ENCODE measurements around the gene HYAL4. TPM values are rescaled to one million over a fixed set of nuclear protein-coding genes. Genes with fewer than 3 reads are reported as not detected.

Gene HYAL4
- total RNA-seq, 2 experiments from 2014 or later = not detected

- Mint-ChIP-seq H3K4me1 (no peaks in the 10 kb centered on the region), H3K27ac (no peak overlapping the region), H3K36me3 (ENCODE audit: low read depth) (no peaks in the 10 kb centered on the region), H3K4me3 (no peak overlapping the region), H3K9me3 (no peaks in the 10 kb centered on the region), H3K27me3 (peaks cover 6% of the 10 kb centered on the region)
- DNase-seq = no peak
- POLR2A ChIA-PET = no interaction called here
- CTCF ChIA-PET = no interaction called here
Observed at GRCh38 chr7:123860848-123861247, 15.9 kb downstream of the HYAL4 start.

GRCh38 chr7:123862775-123863174, 17.8 kb downstream of the HYAL4 start:
- no peak for DNase-seq
- no peaks in the 10 kb centered on the region for H3K9me3 Mint-ChIP-seq
- H3K27me3 Mint-ChIP-seq = peaks cover 5% of the 10 kb centered on the region
- no peaks in the 10 kb centered on the region for H3K4me1 Mint-ChIP-seq
- ChIA-PET POLR2A (no interaction called here), CTCF (no interaction called here)
- H3K4me3 Mint-ChIP-seq = no peak overlapping the region
- H3K27ac Mint-ChIP-seq = no peak overlapping the region
- no peaks in the 10 kb centered on the region for H3K36me3 Mint-ChIP-seq (ENCODE audit: low read depth)

DNA sequence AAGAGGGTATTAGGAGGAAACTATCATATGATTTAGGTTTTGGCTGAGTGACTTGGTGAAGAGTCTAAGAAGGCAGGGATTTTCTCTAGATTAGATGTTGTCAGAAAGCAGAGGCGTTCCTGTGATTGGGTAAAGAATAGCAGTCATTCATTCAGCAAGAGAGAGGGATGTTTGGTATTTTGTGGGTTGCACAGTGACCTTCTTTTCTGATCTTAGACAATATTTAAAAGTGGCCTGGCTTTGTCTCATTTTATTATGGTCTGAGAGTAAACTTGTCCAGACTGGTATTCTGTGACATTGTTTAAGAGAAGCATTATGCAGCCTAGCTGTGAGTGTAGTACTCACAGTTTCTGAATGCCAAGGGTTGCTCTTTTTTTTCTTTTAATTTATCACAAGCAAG, 18.5 kb downstream of the HYAL4 start:
- Mint-ChIP-seq H3K9me3 (no peaks in the 10 kb centered on the region), H3K27ac (no peak overlapping the region), H3K27me3 (peaks cover 5% of the 10 kb centered on the region), H3K36me3 (ENCODE audit: low read depth) (no peaks in the 10 kb centered on the region), H3K4me1 (no peaks in the 10 kb centered on the region), H3K4me3 (no peak overlapping the region)
- DNase-seq = no peak
- POLR2A ChIA-PET = no interaction called here
- CTCF ChIA-PET = interaction anchor here (0.7 to 4.1 kb wide), 2 partner anchors 9 to 181 kb away, joined by 3 to 30 read pairs; no protein-coding TSS in a partner anchor

- no peaks in the 10 kb centered on the region for H3K4me1 Mint-ChIP-seq
- H3K27ac Mint-ChIP-seq = no peak overlapping the region
- peaks cover 3% of the 10 kb centered on the region for H3K27me3 Mint-ChIP-seq
- no peaks in the 10 kb centered on the region for H3K36me3 Mint-ChIP-seq (ENCODE audit: low read depth)
- no peaks in the 10 kb centered on the region for H3K9me3 Mint-ChIP-seq
- H3K4me3 Mint-ChIP-seq = no peak overlapping the region
- ChIA-PET CTCF (interaction anchor here (0.7 to 4.1 kb wide), 4 partner anchors 8 to 370 kb away, joined by 3 to 30 read pairs (median 5); no protein-coding TSS in a partner anchor), POLR2A (no interaction called here)
- DNase-seq = no peak
Observed at GRCh38 chr7:123864012-123864411, 19.0 kb downstream of the HYAL4 start.

GRCh38 chr7:123864436-123864835, 19.5 kb downstream of the HYAL4 start:
- Mint-ChIP-seq H3K4me1 (no peaks in the 10 kb centered on the region), H3K36me3 (ENCODE audit: low read depth) (no peaks in the 10 kb centered on the region), H3K9me3 (no peaks in the 10 kb centered on the region), H3K27ac (no peak overlapping the region), H3K4me3 (no peak overlapping the region), H3K27me3 (peaks cover 6% of the 10 kb centered on the region)
- POLR2A ChIA-PET = no interaction called here
- no peak for DNase-seq
- CTCF ChIA-PET = interaction anchor here (0.9 to 4.1 kb wide), 9 partner anchors 14 to 370 kb away, joined by 3 to 30 read pairs (median 4); no protein-coding TSS in a partner anchor

DNA sequence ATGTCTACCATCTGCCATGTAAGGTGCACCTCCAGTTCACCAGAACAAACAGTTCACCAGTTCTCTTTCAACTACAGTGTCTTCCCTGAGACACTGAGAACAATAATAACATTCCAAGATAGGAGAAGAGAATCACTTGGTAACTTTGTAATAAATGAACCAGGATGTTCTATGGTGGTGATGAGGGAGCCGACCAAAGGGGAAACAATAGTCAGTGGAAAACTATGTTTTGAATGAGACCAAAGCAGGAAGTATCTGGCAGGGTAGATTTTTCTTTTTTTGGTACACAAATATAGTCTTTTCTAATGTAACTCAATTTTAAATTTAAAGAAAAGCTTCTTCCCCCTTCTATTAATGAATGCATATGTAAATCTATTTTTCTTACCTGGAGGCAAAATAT, 20.0 kb downstream of the HYAL4 start:
- no peaks in the 10 kb centered on the region for H3K9me3 Mint-ChIP-seq
- H3K4me3 Mint-ChIP-seq = no peak overlapping the region
- ChIA-PET CTCF (interaction anchor here (0.8 to 4.1 kb wide), 12 partner anchors 9 to 371 kb away, joined by 3 to 30 read pairs (median 4); no protein-coding TSS in a partner anchor), POLR2A (no interaction called here)
- no peak for DNase-seq
- no peak overlapping the region for H3K27ac Mint-ChIP-seq
- peaks cover 4% of the 10 kb centered on the region for H3K27me3 Mint-ChIP-seq
- H3K36me3 Mint-ChIP-seq (ENCODE audit: low read depth) = no peaks in the 10 kb centered on the region
- H3K4me1 Mint-ChIP-seq = no peaks in the 10 kb centered on the region

- ChIA-PET POLR2A (no interaction called here), CTCF (interaction anchor here (0.8 to 4.1 kb wide), 11 partner anchors 8 to 371 kb away, joined by 3 to 30 read pairs (median 4); no protein-coding TSS in a partner anchor)
- peak; percentile 39 for DNase-seq
- Mint-ChIP-seq H3K36me3 (ENCODE audit: low read depth) (no peaks in the 10 kb centered on the region), H3K4me1 (no peaks in the 10 kb centered on the region), H3K9me3 (no peaks in the 10 kb centered on the region), H3K27me3 (peaks cover 7% of the 10 kb centered on the region), H3K4me3 (no peak overlapping the region), H3K27ac (no peak overlapping the region)
Observed at GRCh38 chr7:123865517-123866117, 20.6 kb downstream of the HYAL4 start.

DNA sequence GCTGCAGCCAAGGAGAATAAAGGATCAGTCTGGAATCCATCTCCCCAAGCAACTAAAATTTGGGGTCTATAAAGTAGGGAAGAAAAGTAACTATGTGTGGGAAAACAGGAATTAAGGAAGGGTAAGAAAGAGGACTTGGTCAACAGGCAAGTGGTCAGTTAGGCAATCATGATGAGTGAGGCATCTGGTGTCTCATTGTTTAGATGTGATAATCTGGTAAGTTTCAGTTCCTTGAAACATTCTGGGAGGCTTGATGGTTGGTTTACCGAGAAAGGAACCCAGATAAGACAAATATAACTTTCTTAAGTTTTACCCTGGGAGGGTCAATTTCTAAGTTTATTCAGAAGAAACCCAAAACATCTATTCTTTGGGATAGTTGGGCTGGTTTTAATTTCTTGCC, 22.3 kb downstream of the HYAL4 start:
- no peak for DNase-seq
- no peak overlapping the region for H3K27ac Mint-ChIP-seq
- ChIA-PET POLR2A (no interaction called here), CTCF (interaction anchor here (1.2 to 4.1 kb wide), 3 partner anchors 69 to 222 kb away, joined by 3 to 30 read pairs (median 17); no protein-coding TSS in a partner anchor)
- no peaks in the 10 kb centered on the region for H3K4me1 Mint-ChIP-seq
- H3K9me3 Mint-ChIP-seq = no peaks in the 10 kb centered on the region
- no peaks in the 10 kb centered on the region for H3K36me3 Mint-ChIP-seq (ENCODE audit: low read depth)
- peaks cover 7% of the 10 kb centered on the region for H3K27me3 Mint-ChIP-seq
- no peak overlapping the region for H3K4me3 Mint-ChIP-seq

- Mint-ChIP-seq H3K27ac (no peak overlapping the region), H3K36me3 (ENCODE audit: low read depth) (no peaks in the 10 kb centered on the region), H3K27me3 (peaks cover 15% of the 10 kb centered on the region), H3K4me3 (no peak overlapping the region), H3K9me3 (no peaks in the 10 kb centered on the region), H3K4me1 (no peaks in the 10 kb centered on the region)
- CTCF ChIA-PET = interaction anchor here (0.7 to 2.6 kb wide), 7 partner anchors 8 to 378 kb away, joined by 3 to 14 read pairs (median 4); no protein-coding TSS in a partner anchor
- POLR2A ChIA-PET = no interaction called here
- peak; percentile 27 for DNase-seq
Observed at GRCh38 chr7:123871998-123872867, 27.3 kb downstream of the HYAL4 start.

GRCh38 chr7:123872908-123873307, 27.9 kb downstream of the HYAL4 start:
- peaks cover 15% of the 10 kb centered on the region for H3K27me3 Mint-ChIP-seq

DNA sequence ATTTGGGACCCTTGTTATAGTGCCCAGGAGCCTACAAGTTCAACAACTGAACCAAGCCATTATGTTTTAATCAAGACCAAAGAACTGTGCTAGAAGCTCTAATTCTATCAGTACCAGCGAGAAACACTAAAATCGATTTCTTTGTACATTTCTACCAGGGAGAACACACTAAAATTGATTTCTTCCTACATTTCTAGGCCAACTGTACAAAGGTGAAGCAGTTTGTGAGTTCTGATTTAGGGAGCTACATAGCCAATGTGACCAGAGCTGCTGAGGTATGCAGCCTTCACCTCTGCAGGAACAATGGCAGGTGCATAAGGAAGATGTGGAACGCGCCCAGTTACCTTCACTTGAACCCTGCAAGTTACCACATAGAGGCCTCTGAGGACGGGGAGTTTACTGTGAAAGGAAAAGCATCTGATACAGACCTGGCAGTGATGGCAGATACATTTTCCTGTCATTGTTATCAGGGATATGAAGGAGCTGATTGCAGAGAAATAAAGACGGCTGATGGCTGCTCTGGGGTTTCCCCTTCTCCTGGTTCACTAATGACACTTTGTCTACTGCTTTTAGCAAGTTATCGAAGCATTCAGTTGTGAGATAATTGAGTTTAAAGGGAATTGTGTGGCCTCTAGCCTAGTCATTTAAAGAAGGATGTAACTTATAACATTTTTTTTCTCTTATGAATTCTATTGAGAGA, 31.7 kb downstream of the HYAL4 start:
- Mint-ChIP-seq H3K27me3 (peaks cover 9% of the 10 kb centered on the region), H3K4me1 (no peaks in the 10 kb centered on the region), H3K36me3 (ENCODE audit: low read depth) (no peaks in the 10 kb centered on the region), H3K4me3 (no peak overlapping the region), H3K27ac (no peak overlapping the region), H3K9me3 (no peaks in the 10 kb centered on the region)
- ChIA-PET CTCF (interaction anchor here (0.8 kb wide), 2 partner anchors 252 to 253 kb away, joined by 3 read pairs; no protein-coding TSS in a partner anchor), POLR2A (no interaction called here)
- no peak for DNase-seq

More at GRCh38 chr7:123872908-123873307, 27.9 kb downstream of the HYAL4 start:
- ChIA-PET CTCF (interaction anchor here (0.7 to 2.6 kb wide), 6 partner anchors 9 to 378 kb away, joined by 3 to 14 read pairs (median 6); no protein-coding TSS in a partner anchor), POLR2A (no interaction called here)
- DNase-seq = no peak
- H3K27ac Mint-ChIP-seq = no peak overlapping the region
- no peaks in the 10 kb centered on the region for H3K36me3 Mint-ChIP-seq (ENCODE audit: low read depth)
- H3K9me3 Mint-ChIP-seq = no peaks in the 10 kb centered on the region
- no peak overlapping the region for H3K4me3 Mint-ChIP-seq
- no peaks in the 10 kb centered on the region for H3K4me1 Mint-ChIP-seq

- no peak overlapping the region for H3K27ac Mint-ChIP-seq
- H3K27me3 Mint-ChIP-seq = peaks cover 5% of the 10 kb centered on the region
- H3K4me3 Mint-ChIP-seq = no peak overlapping the region
- ChIA-PET POLR2A (no interaction called here), CTCF (no interaction called here)
- H3K36me3 Mint-ChIP-seq (ENCODE audit: low read depth) = no peaks in the 10 kb centered on the region
- H3K9me3 Mint-ChIP-seq = no peaks in the 10 kb centered on the region
- H3K4me1 Mint-ChIP-seq = no peaks in the 10 kb centered on the region
- DNase-seq = no peak
Observed at GRCh38 chr7:123879628-123880027, 34.7 kb downstream of the HYAL4 start.

- CTCF ChIA-PET = no interaction called here
Observed at GRCh38 chr7:123881300-123881699, 36.3 kb downstream of the HYAL4 start.

More at GRCh38 chr7:123881300-123881699, 36.3 kb downstream of the HYAL4 start:
- Mint-ChIP-seq H3K4me3 (no peak overlapping the region), H3K27me3 (peaks cover 3% of the 10 kb centered on the region), H3K9me3 (no peaks in the 10 kb centered on the region), H3K4me1 (no peaks in the 10 kb centered on the region), H3K36me3 (ENCODE audit: low read depth) (no peaks in the 10 kb centered on the region), H3K27ac (no peak overlapping the region)
- POLR2A ChIA-PET = no interaction called here
- DNase-seq = no peak

All from activated CD4-positive, alpha-beta memory T cell treated with anti-CD3 and anti-CD28 coated beads, Interleukin-2, amount 10 ng/mL, durations not matched to agents 7 days and 5 days (primary cell).